GM10266 (cell line): ENCODE measurements around the gene NLN.

Experiments used
- DNase-seq: peaks from one replicate; pipeline ENCODE4 v3.0.0; 2012; ENCODE audit errors: extremely low spot score
- CTCF ChIP-seq: IDR thresholded peaks from 2 replicates; pipeline ENCODE4 v1.5.1; 2012; ENCODE audit warnings: mild to moderate bottlenecking, low read depth; ENCODE audit not compliant: control insufficient read depth, insufficient read depth; ENCODE audit errors: missing control alignments

NLN gene

GRCh38 chr5:65734921-65735320 lies 12.9 kb downstream of the NLN start:
- DNase-seq: no peak
- no peak for TF ChIP-seq CTCF

- no peak for DNase-seq
- no peak for TF ChIP-seq CTCF
Measured at GRCh38 chr5:65736011-65736410, 14.0 kb downstream of the NLN start.

- no peak for TF ChIP-seq CTCF
- DNase-seq: no peak
Measured at GRCh38 chr5:65737842-65738241, 15.8 kb downstream of the NLN start.

- TF ChIP-seq CTCF: no peak
- no peak for DNase-seq
Measured at GRCh38 chr5:65738305-65738704, 16.3 kb downstream of the NLN start.

- no peak for TF ChIP-seq CTCF
- no peak for DNase-seq
Measured at GRCh38 chr5:65739162-65739561, 17.2 kb downstream of the NLN start.

- peak; percentile 51 for DNase-seq
Measured at GRCh38 chr5:65742565-65743231, 20.7 kb downstream of the NLN start.

GRCh38 chr5:65749221-65749844 lies 27.3 kb downstream of the NLN start:
- TF ChIP-seq CTCF: no peak
- DNase-seq: no peak

More at GRCh38 chr5:65742565-65743231, 20.7 kb downstream of the NLN start:
- peak; percentile 65 for TF ChIP-seq CTCF
